Body of pancreas (tissue), 4 donors: ENCODE results near the gene TRIP13.

ENCODE experiments used
- POLR2A ChIP-seq, 3 donors: fragments of 450-650 bp; IDR thresholded peaks; one replicate each; pipeline ENCODE4 v1.6.1; 2016; ENCODE audit warnings: antibody characterized with exemption in 3 of 3, mild to moderate bottlenecking in 2 of 3
- TF ChIP-seq, protein P1 (sequence below), 7 experiments: fragments of 450-650 bp in 4 of 7; fragments of 200-600 bp in 3 of 7; sonication (generic) in 3 of 7; IDR thresholded peaks; one replicate each; pipeline ENCODE4 v1.5.1; 2016 to 2019; ENCODE audit warnings: antibody characterized with exemption in 7 of 7

DNA sequence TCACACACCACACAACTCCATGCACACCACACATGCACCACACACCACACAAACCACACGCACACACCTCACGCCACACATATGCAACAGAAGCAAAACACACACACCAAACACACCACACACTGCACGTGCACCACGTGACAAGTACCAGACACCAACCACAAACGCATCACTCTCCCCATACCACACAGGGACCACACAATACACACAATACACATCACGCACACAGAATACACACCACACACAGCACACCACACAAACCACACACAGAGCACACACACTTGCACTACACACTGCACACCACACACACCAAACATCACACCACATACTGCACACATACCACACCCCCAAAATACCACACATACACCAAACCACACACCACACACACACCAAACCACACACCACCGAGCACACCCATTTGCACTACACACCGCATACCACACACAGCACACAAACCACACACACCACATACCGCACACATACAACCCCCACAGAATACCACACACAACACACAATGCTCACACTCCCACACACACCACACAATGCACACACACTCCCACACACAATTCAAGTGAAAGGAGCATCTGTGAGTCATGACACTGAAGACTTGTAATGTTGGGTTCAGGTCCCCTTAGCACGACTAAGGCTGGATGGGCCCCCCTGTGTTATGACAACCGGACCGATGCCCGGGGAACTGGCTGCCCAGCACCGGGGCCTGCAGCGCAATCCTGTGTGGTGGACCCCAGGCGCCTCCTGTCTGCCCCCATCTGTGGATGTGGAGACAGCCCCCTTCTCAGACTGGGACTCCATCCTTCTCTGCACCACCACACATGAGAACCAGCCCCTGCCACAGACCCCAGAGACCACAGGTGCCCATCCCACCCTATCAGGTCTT lies 35.9 kb upstream of the TRIP13 start:
- TF ChIP-seq, protein P1, sequence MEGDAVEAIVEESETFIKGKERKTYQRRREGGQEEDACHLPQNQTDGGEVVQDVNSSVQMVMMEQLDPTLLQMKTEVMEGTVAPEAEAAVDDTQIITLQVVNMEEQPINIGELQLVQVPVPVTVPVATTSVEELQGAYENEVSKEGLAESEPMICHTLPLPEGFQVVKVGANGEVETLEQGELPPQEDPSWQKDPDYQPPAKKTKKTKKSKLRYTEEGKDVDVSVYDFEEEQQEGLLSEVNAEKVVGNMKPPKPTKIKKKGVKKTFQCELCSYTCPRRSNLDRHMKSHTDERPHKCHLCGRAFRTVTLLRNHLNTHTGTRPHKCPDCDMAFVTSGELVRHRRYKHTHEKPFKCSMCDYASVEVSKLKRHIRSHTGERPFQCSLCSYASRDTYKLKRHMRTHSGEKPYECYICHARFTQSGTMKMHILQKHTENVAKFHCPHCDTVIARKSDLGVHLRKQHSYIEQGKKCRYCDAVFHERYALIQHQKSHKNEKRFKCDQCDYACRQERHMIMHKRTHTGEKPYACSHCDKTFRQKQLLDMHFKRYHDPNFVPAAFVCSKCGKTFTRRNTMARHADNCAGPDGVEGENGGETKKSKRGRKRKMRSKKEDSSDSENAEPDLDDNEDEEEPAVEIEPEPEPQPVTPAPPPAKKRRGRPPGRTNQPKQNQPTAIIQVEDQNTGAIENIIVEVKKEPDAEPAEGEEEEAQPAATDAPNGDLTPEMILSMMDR (IDR thresholded peaks at IDR 0.05), result no peak
- TF ChIP-seq POLR2A (IDR thresholded peaks at IDR 0.05), result no peak
